HL-60 (cell line): Measurements from ENCODE around the gene FOXP2.

Source experiments
- CTCF ChIP-seq: IDR thresholded peaks from one replicate; pipeline ENCODE4 v1.5.1; 2011; ENCODE audit warnings: low read length, control low read depth, inconsistent platforms; ENCODE audit not compliant: insufficient read depth
- POLR2AphosphoS5 ChIP-seq: IDR thresholded peaks from 2 replicates; pipeline ENCODE4 v1.6.1; 2012; ENCODE audit warnings: low read depth

GRCh38 chr7:114418117-114418516, 3.5 kb downstream of the FOXP2 start:
- TF ChIP-seq CTCF (no peak), POLR2AphosphoS5 (no peak)
